DMS79 (cell line): Measurements from ENCODE around the gene PEMT.
A peak's percentile ranks its signal among the peaks of the same experiment; 100 is the strongest.
"Not testable (repeated sequence)": the region's sequence is repeated elsewhere in the genome, so short reads cannot be mapped to it uniquely, and the experiment has no call there.

Source experiments
- DNase-seq: peaks from one replicate; lab custom pipeline; 2025; lab: John Stamatoyannopoulos, UW

The PEMT gene

DNA sequence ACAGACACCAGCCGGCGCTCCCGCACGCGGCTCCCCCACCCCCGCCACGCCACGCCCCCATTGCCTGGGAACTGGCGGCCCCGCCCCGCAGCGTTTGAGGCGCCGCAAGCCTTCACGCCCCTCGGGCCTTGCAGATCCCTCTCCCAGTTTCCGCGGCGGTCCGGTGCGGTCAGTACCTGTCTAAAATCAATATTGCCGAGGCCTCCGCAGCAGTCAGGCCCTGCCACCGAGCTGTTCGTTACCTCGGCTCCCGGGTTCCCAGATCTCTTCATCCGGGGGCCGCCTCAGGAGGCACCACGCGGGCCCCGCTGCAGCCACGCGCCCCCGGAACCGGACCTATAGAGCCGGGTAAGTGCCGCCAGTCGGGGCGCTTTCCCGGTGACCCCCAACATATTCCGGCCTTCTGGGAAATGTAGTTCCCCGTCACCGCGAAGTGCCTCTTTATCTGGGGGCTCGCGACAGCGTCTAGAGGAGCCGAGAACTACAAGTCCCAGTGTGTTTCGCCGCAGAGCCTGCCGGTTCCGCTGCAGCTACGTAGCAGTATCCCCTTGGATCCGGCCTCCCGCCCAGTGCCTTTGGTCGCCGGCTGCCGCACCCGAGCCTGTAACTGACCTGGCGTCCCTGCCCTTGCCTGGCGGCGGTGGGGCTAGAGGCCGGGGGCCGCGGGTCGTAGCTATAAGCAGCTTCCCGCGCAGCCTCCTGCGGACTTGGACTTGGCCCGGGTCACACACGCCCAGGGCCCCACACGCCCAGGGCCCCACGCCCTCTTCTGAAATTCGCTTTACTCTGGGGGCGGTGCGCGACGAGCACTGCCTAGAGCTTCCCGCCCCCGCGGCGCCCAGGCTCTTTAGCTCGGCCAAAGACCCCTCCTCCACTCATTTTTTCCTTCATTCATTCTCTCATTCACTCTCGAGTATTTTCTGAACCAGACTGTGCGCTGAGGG lies at the start of gene PEMT:
PEMT (minus strand) TSS at position 354 of the 944 bp plus-strand sequence; CDS start at position 272, 82 bp downstream.
- peak; percentile 84 for DNase-seq

DNA sequence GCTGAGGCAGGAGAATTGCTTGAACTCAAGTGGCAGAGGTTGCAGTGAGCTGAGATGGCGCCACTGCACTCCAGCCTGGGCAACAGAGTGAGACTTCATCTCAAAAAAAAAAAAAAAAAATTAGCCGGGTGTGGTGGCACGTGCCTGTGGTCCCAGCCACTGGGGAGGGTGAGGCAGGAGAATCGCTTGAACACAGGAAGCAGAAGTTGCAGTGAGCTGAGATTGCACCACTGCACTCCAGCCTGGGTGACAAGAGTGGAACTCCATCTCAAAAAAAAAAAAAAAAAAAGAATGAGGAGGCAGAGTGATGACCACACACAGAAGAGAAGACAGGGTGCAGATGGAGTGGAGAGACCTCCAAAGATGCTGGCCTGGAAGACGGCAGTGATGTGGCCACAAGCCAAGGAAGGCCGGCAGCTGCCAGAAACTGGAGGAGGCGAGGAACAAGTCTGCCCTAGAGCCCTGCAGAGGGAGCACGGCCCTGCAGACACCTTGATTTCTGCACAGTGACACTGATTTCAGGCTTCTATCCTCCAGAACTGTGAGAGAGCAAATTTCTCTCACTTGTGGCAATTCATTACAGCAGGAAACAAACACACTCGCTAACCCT lies 48.3 kb upstream of the PEMT start:
- not testable (repeated sequence) for DNase-seq

GRCh38 chr17:17638467-17638866 lies 47.0 kb upstream of the PEMT start:
- DNase-seq = no peak

- no peak for DNase-seq
These were observed 44.9 kb upstream of the PEMT start for GRCh38 chr17:17636272-17636885.

DNA sequence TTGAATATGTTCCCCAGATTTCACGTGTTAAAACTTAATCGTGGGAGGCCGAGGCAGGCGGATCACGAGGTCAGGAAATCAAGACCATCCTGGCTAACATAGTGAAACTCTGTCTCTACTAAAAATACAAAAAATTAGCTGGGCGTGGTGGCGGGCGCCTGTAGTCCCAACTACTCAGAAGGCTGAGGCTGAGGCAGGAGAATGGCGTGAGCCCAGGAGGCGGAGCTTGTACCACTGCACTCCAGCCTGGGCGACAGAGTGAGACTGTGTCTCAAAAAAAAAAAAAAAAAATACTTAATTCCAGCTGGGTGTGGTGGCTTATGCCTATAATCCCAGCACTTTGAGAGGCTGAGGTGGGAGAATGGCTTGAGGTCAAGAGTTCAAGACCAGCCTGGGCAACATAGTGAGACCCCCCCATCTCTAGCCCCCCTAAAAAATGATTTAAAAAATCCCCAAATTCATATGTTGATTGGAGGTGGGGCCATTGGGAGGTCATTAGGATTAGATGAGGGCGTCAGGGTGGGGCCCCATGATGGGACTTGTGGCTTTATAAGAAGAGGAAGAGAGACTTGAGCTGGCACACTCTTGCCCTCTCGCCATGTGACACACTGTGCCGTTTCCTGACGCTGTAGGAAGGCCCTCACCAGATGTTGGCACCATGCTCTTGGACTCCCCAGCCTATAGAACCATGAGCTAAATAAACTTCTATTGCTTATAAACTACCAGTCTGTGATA lies 44.2 kb upstream of the PEMT start:
- not testable (repeated sequence) for DNase-seq

- DNase-seq = no peak
These were observed 43.6 kb upstream of the PEMT start for GRCh38 chr17:17635126-17635525.

DNA sequence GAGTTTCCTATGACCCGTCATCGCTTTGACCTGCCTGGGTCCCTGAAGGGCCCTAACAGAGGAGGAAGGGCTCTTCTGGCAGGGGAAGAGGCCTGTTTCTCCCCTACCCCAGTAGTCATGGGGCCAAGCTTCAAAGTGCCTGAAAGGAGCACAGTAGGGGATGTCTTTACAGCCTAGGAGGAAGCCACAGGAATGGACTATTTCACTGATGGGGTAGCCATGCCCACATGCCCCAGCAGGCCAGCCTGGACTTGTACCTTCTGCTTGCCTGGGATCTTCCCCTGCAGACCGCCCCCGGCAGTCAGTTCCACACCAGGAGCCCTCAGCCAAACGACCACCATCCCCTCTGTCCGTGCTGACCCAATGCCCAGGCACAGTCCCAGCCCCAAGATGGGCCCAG lies 41.8 kb upstream of the PEMT start:
- no peak for DNase-seq

DNA sequence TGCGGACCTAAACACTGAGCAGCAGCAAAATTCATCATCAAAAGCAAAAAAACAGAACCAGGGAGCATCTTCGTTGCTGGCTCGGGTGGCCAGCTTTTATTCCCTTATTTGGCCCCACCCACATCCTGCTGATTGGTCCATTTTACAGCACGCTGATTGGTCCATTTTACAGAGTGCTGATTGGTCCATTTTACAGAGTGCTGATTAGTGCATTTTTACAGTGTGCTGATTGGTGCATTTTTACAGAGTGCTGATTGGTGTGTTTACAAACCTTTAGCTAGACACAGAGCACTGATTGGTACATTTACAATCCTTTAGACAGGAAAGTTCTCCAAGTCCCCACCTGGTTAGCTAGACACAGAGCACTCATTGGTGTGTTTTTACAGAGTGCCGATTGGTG lies 41.2 kb upstream of the PEMT start:
- not testable (repeated sequence) for DNase-seq

GRCh38 chr17:17628388-17629008 lies 37.0 kb upstream of the PEMT start:
- no peak for DNase-seq

DNA sequence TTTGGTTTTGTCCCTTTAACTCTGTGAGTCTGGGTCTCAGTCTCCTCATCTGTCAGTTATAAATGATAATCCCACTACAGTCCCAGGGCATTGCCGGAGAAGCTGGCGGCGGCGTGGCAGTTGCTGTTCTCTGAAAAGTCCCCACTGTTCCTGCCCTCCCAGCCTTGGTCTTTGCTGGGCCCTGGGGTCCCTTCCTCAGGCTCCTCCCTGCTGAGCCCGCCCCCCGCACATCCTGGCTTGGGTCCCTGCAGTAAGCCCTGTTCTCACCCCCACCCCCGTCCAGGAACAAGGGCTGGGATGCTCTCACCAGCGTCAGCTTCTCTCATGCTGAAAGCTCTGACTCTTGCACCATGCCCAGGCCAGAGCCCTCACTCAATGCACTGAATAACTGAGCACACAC lies 35.3 kb upstream of the PEMT start:
- no peak for DNase-seq

DNA sequence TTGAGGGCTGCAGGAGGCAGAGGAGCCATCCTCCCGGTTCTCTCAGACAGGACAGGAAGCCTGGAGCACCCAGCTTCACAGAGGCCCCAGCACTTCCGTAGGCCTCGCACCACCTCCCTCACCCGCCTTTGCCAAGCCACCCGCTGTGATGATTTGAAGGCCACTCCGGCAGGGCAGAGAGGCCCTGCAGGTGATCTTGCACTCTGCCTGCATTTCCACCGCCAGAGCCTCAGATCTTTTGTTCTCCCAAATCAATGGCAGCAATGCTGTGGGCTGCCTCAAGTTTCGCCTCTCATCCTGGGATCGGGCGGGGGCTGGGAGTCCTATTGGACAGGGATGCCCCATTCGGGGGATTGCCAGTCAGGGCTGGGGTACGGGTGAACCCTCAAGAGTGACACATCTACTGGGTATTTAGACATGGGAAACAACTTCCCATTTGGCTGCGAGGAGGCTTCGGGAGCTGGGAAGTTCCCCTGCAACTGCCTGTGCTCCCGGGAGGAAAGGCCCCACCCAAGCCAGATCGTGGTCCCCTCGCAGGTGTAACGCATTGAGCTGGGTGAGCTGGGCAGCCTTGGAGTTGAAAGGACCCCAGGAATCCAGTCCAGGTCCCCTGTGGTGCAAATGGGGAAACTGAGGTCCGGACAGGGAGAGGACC lies 34.8 kb upstream of the PEMT start:
- no peak for DNase-seq

- no peak for DNase-seq
These were observed 33.2 kb upstream of the PEMT start for GRCh38 chr17:17624741-17625140.

DNA sequence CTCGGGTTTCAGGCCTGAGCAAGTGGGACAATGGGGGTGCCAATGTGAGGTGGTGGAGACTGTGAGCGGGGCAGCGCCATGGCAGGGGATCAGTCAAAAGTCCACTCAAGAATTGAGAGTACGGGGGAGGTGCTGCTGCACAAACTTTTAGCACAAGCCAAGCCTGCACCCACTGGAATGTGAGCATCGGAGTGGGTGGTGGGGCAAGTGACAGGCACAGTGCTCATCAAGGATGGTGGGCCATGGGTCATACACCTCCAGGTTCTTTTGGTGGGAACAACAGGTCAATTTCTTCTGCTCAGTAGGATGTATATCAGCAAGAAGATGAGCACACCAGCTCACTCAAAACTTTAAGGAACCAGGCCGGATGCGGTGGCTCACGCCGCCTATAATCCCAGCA lies 32.4 kb upstream of the PEMT start:
- DNase-seq = no peak

DNA sequence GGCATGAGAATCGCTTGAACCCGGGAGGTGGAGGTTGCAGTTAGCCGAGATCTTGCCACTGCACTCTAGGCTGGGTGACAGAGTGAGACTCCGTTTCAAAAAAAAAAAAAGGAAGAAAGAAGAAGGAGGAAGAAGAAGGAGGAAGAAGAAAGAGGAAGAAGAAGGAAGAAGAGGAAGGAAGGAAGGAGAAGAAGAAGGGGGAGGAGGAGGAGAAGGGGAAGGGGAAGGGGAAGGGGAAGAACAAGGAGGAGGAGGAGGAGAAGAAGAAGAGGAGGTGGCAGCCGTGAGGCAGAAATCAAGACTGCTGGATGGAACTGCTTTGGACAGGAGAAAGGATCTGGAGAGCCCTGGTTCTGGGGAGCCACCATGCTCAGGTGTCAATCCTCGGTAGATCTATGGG lies 29.7 kb upstream of the PEMT start:
- DNase-seq = no peak

DNA sequence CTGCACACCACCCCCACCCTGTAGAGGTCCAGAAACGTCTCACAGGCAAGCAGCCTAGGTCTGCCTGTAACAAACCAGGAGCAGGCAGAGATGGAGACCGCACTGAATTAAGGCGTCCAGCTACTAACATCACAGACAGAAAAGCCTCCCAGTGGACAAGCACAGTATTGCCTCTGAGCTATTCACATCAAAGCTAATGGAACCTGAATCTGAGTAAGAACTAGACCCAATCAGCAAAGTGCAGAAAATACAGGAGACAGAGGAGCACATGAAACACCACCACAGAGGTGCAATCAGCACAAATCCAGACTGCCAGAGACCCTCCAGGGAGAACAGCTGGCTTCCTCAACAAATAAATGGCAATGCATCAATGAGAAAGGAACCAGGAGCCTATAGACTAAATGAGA lies 22.2 kb upstream of the PEMT start:
- DNase-seq = peak; percentile 35

DNA sequence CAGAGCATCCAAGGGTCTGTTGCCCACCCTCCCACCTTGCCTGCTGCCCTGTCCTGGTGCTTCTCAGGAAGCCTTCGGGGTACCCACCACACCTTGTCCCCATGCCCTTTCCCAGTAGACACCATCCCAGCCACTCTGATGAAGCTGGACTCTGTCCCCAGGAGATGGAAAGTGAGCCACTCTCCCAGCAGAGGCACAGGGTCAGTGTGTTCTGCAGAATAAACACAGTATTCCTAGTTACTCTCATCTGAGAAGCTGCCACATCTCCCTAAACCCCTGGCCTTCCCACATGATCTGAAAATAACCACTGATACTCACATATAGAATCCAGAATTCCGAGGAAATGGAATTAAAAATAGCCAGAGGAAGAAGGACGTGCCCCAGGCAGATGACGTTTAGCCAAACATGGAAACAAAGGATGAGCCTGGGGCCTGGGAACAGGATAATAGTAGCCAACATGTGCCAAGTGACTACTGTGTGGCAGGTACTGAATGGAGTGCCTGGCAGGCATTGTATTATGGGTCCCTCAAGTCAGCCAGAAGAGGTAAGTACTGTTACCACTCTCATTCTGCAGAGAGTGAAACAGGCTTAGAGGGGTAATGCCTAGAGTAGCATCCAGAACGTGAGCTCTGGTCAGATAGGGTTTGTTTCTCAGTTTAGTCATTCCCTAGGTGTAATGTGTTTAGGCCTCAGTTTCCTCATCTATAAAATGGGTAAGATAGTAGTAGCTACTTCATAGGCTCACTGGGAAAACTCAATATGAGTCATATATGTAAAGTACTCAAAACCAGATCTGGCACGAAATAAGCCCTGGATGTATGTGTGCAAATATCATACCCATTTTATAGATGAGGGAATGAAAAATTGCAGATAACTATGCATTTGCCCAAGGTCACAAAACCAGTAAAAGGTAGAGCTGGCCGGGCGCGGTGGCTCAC lies 20.8 kb upstream of the PEMT start:
- DNase-seq = no peak

DNA sequence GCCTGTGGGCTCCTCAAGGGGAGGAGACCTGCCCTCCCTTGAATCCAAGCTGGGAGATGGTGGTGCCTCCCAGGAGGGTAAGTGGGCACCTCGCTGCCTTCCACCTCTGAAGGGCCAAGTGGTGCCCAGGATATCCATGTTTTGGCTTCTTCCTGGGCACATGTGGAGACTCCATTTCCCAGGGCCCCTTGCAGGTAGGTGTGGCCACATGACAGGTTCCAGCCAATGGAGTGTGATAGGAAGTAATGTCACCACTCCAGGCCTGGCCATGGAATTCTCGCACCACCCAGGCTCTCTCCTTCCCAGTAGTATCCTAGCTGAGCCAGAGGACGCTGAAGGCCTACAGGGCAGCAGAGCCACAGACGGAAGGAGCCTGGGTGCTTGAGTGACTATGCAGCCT lies 17.6 kb upstream of the PEMT start:
- DNase-seq = no peak

DNA sequence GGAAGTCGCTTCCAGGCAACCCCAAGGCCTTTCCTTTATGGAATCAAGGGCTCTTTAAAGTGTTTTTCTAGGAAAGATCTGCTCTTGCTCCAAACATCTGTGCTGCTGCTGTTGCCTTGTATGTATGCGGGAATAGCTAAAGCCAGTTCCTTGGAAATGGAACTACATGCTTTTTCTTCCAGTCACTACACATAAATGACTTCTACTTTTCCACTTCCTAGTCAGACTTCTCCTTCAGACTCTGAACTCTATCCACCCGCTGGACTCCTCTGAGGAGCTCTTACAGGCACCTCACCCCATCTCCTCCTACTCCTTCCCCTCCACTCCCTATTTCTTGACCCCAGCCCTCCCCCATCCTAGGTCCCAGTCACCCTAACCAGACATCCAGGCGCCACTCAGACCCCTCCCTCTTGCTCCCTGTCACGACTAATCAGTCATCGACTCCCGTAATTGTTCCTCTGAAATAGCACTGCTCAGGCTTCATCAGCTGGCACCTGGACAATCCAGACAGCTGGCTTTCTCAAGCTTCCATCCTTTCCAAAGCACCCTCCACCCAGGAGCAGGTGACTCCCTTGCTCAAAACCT lies 15.0 kb upstream of the PEMT start:
- peak; percentile 37 for DNase-seq

- peak; percentile 57 for DNase-seq
These were observed 14.2 kb upstream of the PEMT start for GRCh38 chr17:17605729-17606088.
